ENCODE measurements around the gene SPATA31E1.

DNA sequence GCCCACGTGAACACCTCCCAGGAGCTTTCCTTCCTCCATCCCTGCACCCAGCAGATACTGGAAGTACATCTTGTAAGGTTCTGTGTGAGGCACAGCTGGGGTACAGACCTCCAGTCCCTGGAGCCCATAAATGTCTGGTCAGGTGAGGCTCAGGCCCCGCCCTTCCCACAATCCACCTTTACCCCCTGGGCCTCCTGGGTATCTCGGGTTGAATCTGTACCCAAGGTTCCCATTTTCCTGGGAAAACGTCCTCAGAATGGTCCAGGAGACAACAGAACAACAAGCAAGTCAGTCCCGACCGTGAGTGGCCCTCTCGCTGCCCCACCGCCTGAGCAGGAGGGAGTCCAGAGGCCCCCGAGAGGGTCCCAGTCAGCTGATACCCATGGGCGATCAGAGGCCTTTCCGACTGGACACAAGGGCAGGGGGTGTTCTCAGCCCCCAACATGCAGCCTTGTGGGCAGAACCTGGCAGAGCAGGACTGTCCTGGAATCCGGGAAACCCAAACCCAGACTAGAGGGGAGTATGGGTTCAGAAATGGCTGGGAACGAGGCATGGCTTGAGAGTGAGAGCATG lies 4.3 kb downstream of the SPATA31E1 start:
- no peak for TF ChIP-seq POLR2AphosphoS5 (IDR thresholded peaks at IDR 0.05; ENCODE audit: low read depth, low read length)
- TF ChIP-seq SIN3A (IDR thresholded peaks at IDR 0.05; ENCODE audit: borderline replicate concordance, insufficient read depth, low read length) = no peak

Measured in PFSK-1 (cell line).